NCI-H69 (cell line): ENCODE data around the gene ODAD3.
"Not testable (repeated sequence)": the region's sequence is repeated elsewhere in the genome, so short reads cannot be mapped to it uniquely, and the experiment has no call there.

Experiments used
- DNase-seq: peaks from one replicate; lab custom pipeline; 2025; lab: John Stamatoyannopoulos, UW

The ODAD3 gene

GRCh38 chr19:11437955-11438354 lies 3.0 kb upstream of the ODAD3 start:
- no peak for DNase-seq

- DNase-seq, result peak; percentile 60
These were observed 952 bp upstream of the ODAD3 start for GRCh38 chr19:11435833-11436313.

- DNase-seq, result no peak
These were observed 241 bp downstream of the ODAD3 start for GRCh38 chr19:11434703-11435056.

GRCh38 chr19:11433526-11433925 lies 1.4 kb downstream of the ODAD3 start:
- not testable (repeated sequence) for DNase-seq

GRCh38 chr19:11426656-11427055 lies 8.3 kb downstream of the ODAD3 start:
- no peak for DNase-seq

GRCh38 chr19:11425719-11426457 lies 9.0 kb downstream of the ODAD3 start:
- no peak for DNase-seq

GRCh38 chr19:11423791-11424181 lies 11.1 kb downstream of the ODAD3 start:
- peak; percentile 35 for DNase-seq

- no peak for DNase-seq
These were observed 11.6 kb downstream of the ODAD3 start for GRCh38 chr19:11423164-11423790.

GRCh38 chr19:11422163-11423065 lies 12.5 kb downstream of the ODAD3 start:
- peak; percentile 60 for DNase-seq

- peak; percentile 60 for DNase-seq
These were observed 13.4 kb downstream of the ODAD3 start for GRCh38 chr19:11421371-11422098.

- DNase-seq, result peak; percentile 63
These were observed 14.2 kb downstream of the ODAD3 start for GRCh38 chr19:11420429-11421370.

GRCh38 chr19:11418549-11419506 lies 16.1 kb downstream of the ODAD3 start, which contains the start of gene RGL3:
Gene RGL3, minus strand, starts transcription at chr19:11419314. Its CDS starts 36 bp downstream, at chr19:11419278.
- peak; percentile 92 for DNase-seq

GRCh38 chr19:11418094-11418548 lies 16.8 kb downstream of the ODAD3 start:
- DNase-seq, result peak; percentile 78

- DNase-seq, result no peak
These were observed 18.4 kb downstream of the ODAD3 start for GRCh38 chr19:11416346-11417052.

- peak; percentile 83 for DNase-seq
These were observed 20.4 kb downstream of the ODAD3 start for GRCh38 chr19:11414544-11414943.

- DNase-seq, result no peak
These were observed 24.2 kb downstream of the ODAD3 start for GRCh38 chr19:11410682-11411081.

GRCh38 chr19:11408591-11408990 lies 26.3 kb downstream of the ODAD3 start:
- no peak for DNase-seq

- DNase-seq, result not testable (repeated sequence)
These were observed 28.2 kb downstream of the ODAD3 start for GRCh38 chr19:11406703-11407236.
